ENCODE results near the gene CLEC9A. TPM values are rescaled to one million over a fixed set of nuclear protein-coding genes. Genes with fewer than 3 reads are reported as not detected.

Gene CLEC9A
- total RNA-seq, 2 experiments from 2014 or later: not detected

DNA sequence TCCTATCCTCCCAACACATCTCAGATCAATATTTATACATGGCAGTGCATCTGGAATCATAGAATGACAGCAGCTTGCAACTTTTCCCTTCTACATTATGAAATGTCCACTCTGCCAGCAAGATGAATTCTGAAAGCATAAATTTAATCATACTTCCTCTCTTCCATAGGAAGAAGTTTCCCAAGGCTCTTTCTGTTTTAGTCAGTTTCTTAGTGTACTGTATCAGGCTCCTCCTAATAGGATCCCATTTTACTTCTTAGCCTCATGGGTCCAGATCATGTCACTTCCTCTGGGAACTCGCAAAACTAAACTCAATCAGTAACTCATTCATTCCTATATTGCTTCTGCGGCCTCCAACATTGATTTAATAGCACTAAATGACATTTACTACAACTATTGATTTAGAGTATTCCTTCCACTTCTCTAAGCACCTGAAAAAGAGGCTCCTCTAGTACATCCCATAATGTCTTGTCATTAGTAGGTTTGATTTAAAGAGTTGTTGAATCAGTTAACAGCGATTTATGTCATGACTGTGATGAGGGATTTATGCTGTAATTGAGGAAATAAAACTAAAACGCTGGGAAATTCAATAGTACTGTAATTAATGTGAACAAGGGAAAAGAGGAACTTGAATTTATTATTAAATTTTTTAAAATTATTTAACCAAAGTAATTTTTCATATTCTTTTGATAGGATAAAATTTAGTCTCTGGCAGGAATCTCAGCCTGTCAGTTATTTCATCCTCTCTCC lies 64.3 kb downstream of the CLEC9A start:
- BruUV-seq (replicated peaks): no TSS peak
- no peaks in the 10 kb centered on the region for H4K20me1 ChIP-seq (ENCODE audit: insufficient read depth, low read length)
- intact Hi-C loops (cut with micrococcal nuclease; ENCODE audit: unreplicated experiment): no loop called here
- H3K79me2 ChIP-seq (ENCODE audit: insufficient read depth, low read depth, low read length): no peaks in the 10 kb centered on the region
- H2AFZ ChIP-seq (ENCODE audit: low read length): no peak overlapping the region
- no peaks in the 10 kb centered on the region for H3K9me3 ChIP-seq (ENCODE audit: low read length)
- DNase-seq (ENCODE audit: low spot score): no peak
- H3K27ac ChIP-seq (ENCODE audit: low read depth, low read length, poor library complexity, severe bottlenecking): no peak overlapping the region
- no peak overlapping the region for H3K4me2 ChIP-seq (ENCODE audit: low read length)
- H3K4me3 ChIP-seq (ENCODE audit: low read depth, low read length, poor library complexity, severe bottlenecking): no peak overlapping the region
- ChIA-PET POLR2A (no interaction called here), CTCF (ENCODE audit: unreplicated experiment) (no interaction called here)
- no peaks in the 10 kb centered on the region for H3K9me2 ChIP-seq (ENCODE audit: insufficient read depth, low read length)
- TF ChIP-seq, protein P1, sequence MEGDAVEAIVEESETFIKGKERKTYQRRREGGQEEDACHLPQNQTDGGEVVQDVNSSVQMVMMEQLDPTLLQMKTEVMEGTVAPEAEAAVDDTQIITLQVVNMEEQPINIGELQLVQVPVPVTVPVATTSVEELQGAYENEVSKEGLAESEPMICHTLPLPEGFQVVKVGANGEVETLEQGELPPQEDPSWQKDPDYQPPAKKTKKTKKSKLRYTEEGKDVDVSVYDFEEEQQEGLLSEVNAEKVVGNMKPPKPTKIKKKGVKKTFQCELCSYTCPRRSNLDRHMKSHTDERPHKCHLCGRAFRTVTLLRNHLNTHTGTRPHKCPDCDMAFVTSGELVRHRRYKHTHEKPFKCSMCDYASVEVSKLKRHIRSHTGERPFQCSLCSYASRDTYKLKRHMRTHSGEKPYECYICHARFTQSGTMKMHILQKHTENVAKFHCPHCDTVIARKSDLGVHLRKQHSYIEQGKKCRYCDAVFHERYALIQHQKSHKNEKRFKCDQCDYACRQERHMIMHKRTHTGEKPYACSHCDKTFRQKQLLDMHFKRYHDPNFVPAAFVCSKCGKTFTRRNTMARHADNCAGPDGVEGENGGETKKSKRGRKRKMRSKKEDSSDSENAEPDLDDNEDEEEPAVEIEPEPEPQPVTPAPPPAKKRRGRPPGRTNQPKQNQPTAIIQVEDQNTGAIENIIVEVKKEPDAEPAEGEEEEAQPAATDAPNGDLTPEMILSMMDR (conservative IDR thresholded peaks at IDR 0.05; ENCODE audit: low read length): no peak
- TF ChIP-seq EZH2phosphoT487 (IDR thresholded peaks at IDR 0.05; ENCODE audit: borderline replicate concordance, low read depth, low read length): no peak
- H3K36me3 ChIP-seq (ENCODE audit: insufficient read depth, low read length): no peaks in the 10 kb centered on the region
- no peaks in the 10 kb centered on the region for H3K4me1 ChIP-seq (ENCODE audit: insufficient read depth, low read length, poor library complexity, severe bottlenecking)

DNA sequence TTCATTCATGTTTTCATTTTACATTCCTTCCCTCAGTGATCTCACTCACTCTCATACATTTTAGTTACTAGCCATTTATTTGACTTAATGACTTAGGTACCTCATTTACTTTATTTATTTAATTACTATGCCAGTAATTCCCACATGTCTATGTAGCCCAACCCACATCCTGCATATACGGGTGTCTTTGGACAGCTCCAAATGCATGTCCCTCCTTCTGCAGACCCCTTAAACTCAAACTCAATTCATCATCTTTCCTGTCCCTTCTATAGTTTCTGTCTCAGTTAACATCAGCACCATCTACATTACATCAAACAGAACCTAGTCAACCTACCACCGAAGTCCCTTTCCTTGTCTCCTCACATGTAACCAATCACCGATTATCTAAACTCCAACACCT lies 65.5 kb downstream of the CLEC9A start:
- Histone ChIP-seq H3K9me2 (ENCODE audit: insufficient read depth, low read length) (no peaks in the 10 kb centered on the region), H4K20me1 (ENCODE audit: insufficient read depth, low read length) (no peaks in the 10 kb centered on the region), H3K27ac (ENCODE audit: low read depth, low read length, poor library complexity, severe bottlenecking) (no peak overlapping the region), H3K4me3 (ENCODE audit: low read depth, low read length, poor library complexity, severe bottlenecking) (no peak overlapping the region), H3K36me3 (ENCODE audit: insufficient read depth, low read length) (no peaks in the 10 kb centered on the region), H3K79me2 (ENCODE audit: insufficient read depth, low read depth, low read length) (no peaks in the 10 kb centered on the region), H2AFZ (ENCODE audit: low read length) (no peak overlapping the region), H3K4me2 (ENCODE audit: low read length) (no peak overlapping the region), H3K9me3 (ENCODE audit: low read length) (no peaks in the 10 kb centered on the region), H3K4me1 (ENCODE audit: insufficient read depth, low read length, poor library complexity, severe bottlenecking) (no peaks in the 10 kb centered on the region)
- BruUV-seq (replicated peaks): no TSS peak
- no peak for TF ChIP-seq EZH2phosphoT487 (IDR thresholded peaks at IDR 0.05; ENCODE audit: borderline replicate concordance, low read depth, low read length)
- TF ChIP-seq, protein P1 (conservative IDR thresholded peaks at IDR 0.05; ENCODE audit: low read length): no peak
- DNase-seq (ENCODE audit: low spot score): no peak
- ChIA-PET CTCF (ENCODE audit: unreplicated experiment) (no interaction called here), POLR2A (no interaction called here)
- intact Hi-C loops (cut with micrococcal nuclease; ENCODE audit: unreplicated experiment): no loop called here

DNA sequence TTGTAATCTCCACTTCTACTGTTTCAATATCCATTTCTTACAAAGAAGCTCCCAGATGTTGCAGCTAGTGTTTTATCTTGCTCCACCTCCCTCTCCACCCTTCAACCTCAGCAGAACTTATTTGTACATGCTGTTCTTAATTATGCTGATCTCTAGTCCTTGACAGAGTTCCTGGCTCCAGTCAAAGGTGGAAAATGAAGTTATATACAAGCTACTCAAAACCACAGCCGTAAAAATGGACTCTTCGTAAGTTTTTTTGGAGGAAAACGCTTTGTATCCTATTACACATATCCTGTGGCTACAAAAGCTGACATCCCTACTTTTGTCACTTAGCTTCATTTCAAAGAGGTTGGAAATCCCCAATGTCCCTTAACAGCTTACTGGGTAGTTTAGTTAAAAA lies 67.0 kb downstream of the CLEC9A start:
- H3K9me3 ChIP-seq (ENCODE audit: low read length): no peaks in the 10 kb centered on the region
- H3K27ac ChIP-seq (ENCODE audit: low read depth, low read length, poor library complexity, severe bottlenecking): no peak overlapping the region
- H3K79me2 ChIP-seq (ENCODE audit: insufficient read depth, low read depth, low read length): no peaks in the 10 kb centered on the region
- ChIA-PET CTCF (ENCODE audit: unreplicated experiment) (no interaction called here), POLR2A (interaction anchor here (1.1 to 1.3 kb wide), 2 partner anchors 17 to 28 kb away, joined by 3 to 4 read pairs; no protein-coding TSS in a partner anchor)
- H3K4me3 ChIP-seq (ENCODE audit: low read depth, low read length, poor library complexity, severe bottlenecking): no peak overlapping the region
- no peak for TF ChIP-seq EZH2phosphoT487 (IDR thresholded peaks at IDR 0.05; ENCODE audit: borderline replicate concordance, low read depth, low read length)
- TF ChIP-seq, protein P1 (conservative IDR thresholded peaks at IDR 0.05; ENCODE audit: low read length): no peak
- no TSS peak for BruUV-seq (replicated peaks)
- no peak for DNase-seq (ENCODE audit: low spot score)
- H3K4me2 ChIP-seq (ENCODE audit: low read length): no peak overlapping the region
- no peaks in the 10 kb centered on the region for H3K9me2 ChIP-seq (ENCODE audit: insufficient read depth, low read length)
- H3K36me3 ChIP-seq (ENCODE audit: insufficient read depth, low read length): no peaks in the 10 kb centered on the region
- H3K4me1 ChIP-seq (ENCODE audit: insufficient read depth, low read length, poor library complexity, severe bottlenecking): no peaks in the 10 kb centered on the region
- no peak overlapping the region for H2AFZ ChIP-seq (ENCODE audit: low read length)
- H4K20me1 ChIP-seq (ENCODE audit: insufficient read depth, low read length): no peaks in the 10 kb centered on the region
- intact Hi-C loops (cut with micrococcal nuclease; ENCODE audit: unreplicated experiment): no loop called here

Data from OCI-LY7 (cell line).